ENCODE data around the gene TMEM201.

DNA sequence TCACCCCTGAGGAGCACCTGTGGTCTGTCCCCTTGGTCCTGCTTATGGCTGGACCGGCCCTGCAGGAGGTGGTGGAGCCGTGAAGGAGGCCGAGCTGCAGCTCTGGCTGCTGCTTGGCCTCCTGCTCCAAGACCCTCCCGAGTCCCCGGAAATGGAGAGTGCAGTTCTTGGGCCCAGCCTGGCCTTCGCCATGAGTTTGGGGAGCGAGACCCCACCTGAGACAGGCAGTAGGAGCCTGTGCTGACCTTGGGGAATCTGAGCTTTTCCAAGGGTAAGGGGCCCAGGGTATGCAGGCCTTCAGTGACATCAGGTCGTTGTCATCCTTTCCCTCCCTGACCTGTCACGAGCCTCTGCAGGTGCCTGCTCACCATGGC, 14.1 kb downstream of the TMEM201 start:
- TF ChIP-seq TAF1 (IDR thresholded peaks at IDR 0.05; ENCODE audit: low read depth, low read length) (no peak), POLR2AphosphoS5 (IDR thresholded peaks at IDR 0.05; ENCODE audit: low read depth, low read length) (no peak), POLR2A (IDR thresholded peaks at IDR 0.05; ENCODE audit: low read depth, low read length) (no peak), SPI1 (IDR thresholded peaks at IDR 0.05; ENCODE audit: low read depth, low read length) (no peak), POU2F2 (IDR thresholded peaks at IDR 0.05; ENCODE audit: low read depth, low read length) (no peak), PAX5 (IDR thresholded peaks at IDR 0.05; ENCODE audit: insufficient read depth, low read length, severe bottlenecking) (no peak)

All from GM12891 (cell line).